Measurements from ENCODE around the gene RNASEH2A.

DNA sequence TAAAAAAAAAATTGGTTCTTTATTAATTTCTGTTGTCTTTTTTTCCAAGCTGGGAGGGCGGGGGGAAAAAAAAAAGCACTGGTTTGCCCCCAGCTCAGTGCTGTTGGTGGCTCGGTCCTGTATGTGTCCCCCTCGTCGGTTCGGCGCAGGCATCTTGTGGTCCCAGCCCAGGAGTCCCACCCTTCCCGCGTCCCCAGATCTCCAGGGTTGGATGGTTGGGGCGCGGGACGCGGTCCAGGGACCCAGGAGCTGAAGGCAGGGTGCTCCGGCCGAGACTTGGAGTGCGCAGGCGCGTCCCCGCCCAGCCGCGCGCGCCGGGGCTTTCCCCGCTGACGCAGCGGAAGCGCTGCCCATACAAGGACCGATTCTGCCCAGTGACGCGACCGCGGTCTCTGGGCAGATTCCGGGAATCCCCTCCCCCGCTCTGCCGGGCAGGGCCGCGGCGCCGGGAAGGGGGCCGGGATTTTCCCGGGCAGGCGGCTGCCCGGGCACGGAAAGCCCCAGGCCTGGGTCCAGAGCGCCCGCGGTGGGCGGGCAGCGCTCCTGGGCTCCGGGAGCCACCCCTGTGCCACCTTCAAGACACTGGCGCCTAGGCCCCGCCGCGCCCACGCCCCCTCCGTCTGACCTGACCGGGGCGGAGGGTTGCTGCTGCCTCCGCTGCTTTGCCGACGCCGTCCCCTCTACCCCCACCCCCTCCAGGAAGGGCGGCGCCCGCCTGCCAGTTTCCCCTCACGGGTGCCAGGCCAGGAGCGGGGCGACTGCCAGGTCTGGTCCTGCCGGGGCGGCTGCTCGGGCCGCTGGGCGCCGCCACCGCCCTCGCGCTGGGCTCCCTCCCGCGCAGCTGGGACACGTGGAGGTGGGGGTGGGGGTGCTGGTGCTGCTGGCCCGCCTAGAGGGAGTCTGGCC is 12.8 kb upstream of the RNASEH2A start:
- TF ChIP-seq, protein P1, sequence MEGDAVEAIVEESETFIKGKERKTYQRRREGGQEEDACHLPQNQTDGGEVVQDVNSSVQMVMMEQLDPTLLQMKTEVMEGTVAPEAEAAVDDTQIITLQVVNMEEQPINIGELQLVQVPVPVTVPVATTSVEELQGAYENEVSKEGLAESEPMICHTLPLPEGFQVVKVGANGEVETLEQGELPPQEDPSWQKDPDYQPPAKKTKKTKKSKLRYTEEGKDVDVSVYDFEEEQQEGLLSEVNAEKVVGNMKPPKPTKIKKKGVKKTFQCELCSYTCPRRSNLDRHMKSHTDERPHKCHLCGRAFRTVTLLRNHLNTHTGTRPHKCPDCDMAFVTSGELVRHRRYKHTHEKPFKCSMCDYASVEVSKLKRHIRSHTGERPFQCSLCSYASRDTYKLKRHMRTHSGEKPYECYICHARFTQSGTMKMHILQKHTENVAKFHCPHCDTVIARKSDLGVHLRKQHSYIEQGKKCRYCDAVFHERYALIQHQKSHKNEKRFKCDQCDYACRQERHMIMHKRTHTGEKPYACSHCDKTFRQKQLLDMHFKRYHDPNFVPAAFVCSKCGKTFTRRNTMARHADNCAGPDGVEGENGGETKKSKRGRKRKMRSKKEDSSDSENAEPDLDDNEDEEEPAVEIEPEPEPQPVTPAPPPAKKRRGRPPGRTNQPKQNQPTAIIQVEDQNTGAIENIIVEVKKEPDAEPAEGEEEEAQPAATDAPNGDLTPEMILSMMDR (conservative IDR thresholded peaks at IDR 0.05; ENCODE audit: low read depth, low read length): peak; percentile 33; the same call in 1 of the 2 replicates
- no peak for TF ChIP-seq EZH2 (IDR thresholded peaks at IDR 0.05; ENCODE audit: low read length, unreplicated experiment)
